Mucosa of gallbladder (tissue), 1 donor: ENCODE measurements around the gene OR56A1. TPM values are rescaled to one million over a fixed set of nuclear protein-coding genes. Genes with fewer than 3 reads are reported as not detected.
"Not testable (repeated sequence)": the region's sequence is repeated elsewhere in the genome, so short reads cannot be mapped to it uniquely, and the experiment has no call there.

Source experiments
- DNase-seq: peaks from one replicate; pipeline ENCODE4 v3.0.0-alpha.2; 2020; ENCODE audit warnings: low spot score
- total RNA-seq: library from RNA; stranded (reverse); gene quantifications from one replicate; pipeline ENCODE4 v1.2.1, GENCODE V29; 2021
- donor health status: DM: no; HTN: no; CAD: no.

The OR56A1 gene, protein sequence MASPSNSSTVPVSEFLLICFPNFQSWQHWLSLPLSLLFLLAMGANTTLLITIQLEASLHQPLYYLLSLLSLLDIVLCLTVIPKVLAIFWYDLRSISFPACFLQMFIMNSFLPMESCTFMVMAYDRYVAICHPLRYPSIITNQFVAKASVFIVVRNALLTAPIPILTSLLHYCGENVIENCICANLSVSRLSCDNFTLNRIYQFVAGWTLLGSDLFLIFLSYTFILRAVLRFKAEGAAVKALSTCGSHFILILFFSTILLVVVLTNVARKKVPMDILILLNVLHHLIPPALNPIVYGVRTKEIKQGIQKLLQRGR
- total RNA-seq, result 0.03 TPM

- no peak for DNase-seq
These were observed at the start of gene OR56A1 for GRCh38 chr11:6030708-6031405. Gene OR56A1 (minus strand): TSS chr11:6030758. CDS start chr11:6027692, 3,066 bp downstream.

DNA sequence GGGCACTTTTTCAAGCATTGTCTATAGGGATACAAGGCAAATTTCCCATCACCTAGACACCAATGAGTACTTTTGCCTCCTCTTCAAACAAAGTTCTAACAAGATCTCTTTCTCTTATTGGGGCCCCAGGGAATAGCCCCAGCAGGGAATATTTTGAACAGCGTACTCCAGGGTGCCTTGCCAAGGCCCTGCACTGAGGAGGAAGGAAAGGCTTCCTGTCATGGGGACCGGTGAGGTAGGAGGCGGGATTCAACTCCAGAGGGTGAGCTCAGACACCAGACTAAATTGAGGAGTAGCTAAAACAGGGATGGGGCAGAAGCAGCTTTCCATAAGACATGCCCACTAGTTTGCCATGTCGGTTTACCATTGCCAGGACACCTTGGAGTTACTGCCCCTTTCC, 48.9 kb upstream of the OR56A1 start:
- DNase-seq, result no peak

DNA sequence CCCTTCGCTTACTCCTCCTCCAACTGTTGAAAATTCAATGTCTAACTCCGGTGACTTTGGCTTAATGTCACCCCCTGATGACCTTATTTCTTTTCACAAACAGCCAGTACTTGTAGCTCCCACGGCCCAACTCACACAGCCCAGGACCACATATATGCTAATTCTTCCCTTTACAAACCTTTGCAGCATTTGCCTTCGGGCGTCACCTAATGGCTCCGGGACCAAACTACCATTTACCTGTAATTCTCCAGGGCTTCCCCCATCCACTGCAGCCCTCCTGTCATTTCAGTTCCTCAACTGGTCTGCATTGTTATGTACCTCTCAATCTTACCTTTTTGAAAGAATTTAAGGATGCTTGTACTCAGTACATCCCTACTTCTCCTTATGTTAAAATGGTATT, 47.2 kb upstream of the OR56A1 start:
- no peak for DNase-seq

- not testable (repeated sequence) for DNase-seq
These were observed 45.9 kb upstream of the OR56A1 start for GRCh38 chr11:6076443-6076842.

DNA sequence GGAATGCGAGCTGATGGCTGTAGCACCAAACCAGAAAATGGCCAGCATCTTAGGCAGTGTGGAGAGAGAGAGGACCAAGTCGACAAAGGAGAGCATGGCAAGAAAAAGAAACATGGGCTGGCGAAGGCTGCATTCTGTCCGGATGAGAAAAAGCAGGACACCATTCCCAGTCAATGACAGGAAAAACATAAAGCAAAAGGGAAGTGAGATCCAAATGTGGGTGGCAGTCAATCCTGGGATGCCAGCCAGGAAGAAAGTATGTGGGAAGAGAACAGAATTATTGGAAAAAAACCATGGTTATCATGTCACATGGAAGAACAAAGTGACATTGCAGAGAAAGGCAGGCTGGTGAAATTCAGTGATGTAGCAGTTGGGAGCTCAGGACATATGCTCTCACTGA, 36.9 kb upstream of the OR56A1 start:
- no peak for DNase-seq

- no peak for DNase-seq
These were observed 32.3 kb upstream of the OR56A1 start for GRCh38 chr11:6062691-6063358.

GRCh38 chr11:6061475-6061874, 30.9 kb upstream of the OR56A1 start:
- no peak for DNase-seq

- no peak for DNase-seq
These were observed 26.9 kb upstream of the OR56A1 start for GRCh38 chr11:6057452-6057851.

DNA sequence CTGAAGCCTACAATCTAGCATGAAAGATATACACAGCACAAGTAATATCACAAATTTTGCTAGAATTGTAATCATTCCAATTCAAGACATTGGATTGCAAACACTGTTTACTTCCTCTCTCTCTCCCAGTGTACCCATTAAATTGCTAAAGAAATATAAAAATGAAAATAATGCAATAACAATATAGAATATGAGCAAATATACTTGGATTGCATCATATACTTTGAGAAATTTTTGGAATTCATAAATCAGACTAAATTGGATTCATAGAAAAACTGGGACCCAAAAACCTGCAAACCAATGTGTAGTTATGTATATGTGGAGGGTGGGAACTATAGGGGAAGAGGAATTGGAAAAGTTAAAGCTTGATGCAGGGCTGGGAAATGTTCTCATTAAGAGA, 25.0 kb upstream of the OR56A1 start:
- no peak for DNase-seq

- no peak for DNase-seq
These were observed 21.8 kb upstream of the OR56A1 start for GRCh38 chr11:6052374-6052773.

DNA sequence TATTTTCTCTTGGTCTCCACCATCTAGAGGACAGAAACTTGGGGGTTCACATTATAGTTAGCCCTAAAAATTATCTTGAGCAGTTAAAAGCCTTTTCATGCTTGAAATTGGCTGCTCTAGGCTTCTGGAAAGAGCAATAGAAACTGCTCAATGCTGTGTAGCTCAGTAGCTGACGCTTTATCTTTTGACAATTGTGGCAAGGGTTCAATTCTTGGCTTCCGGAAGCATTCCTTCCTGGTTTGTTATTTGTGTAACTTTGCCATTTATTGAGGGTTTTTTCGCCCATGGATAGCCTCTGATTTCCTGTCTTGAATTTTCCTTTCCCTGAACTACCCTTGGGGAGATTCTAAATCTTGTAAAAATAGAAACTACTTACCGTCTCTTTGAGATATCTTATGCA, 10.3 kb upstream of the OR56A1 start:
- no peak for DNase-seq

DNA sequence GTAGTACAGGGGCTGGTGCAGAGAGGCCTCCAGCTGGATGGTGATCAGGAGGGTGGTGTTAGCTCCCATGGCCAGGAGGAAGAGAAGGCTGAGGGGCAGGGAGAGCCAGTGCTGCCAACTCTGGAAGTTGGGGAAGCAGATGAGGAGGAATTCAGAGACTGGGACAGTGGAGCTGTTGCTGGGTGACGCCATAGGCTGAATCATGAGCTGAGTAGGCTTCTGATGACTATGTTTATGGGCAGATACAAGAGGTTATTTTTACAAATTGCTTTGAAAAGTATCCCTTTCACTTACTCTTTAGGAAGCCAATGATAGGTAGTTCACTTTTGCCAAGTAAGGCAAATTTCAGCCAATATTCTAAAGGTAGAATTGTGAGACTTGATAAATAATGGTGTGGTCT, 3.1 kb downstream of the OR56A1 start:
- no peak for DNase-seq

DNA sequence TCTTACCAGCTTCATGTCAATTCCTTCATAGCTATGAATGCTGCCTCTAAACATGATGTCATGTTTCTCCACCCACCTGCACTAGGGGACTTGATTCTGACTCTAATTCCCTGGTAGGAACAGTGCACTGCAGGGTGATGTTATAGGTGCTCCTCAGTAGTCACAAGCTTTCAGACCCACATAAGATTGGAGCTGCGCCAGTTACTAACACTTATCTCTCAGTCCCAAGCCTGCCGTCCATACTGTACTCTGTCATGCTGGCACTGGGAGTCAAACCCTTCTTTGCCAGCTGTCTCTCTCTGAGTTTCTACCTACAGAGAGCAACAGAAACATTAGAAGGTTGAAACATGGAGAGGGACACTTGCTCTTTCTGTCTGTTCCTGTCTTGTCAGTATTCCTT, 5.5 kb downstream of the OR56A1 start:
- DNase-seq, result no peak

GRCh38 chr11:6022956-6023355, 7.6 kb downstream of the OR56A1 start:
- DNase-seq, result peak; percentile 19

GRCh38 chr11:6013042-6013441, 17.5 kb downstream of the OR56A1 start:
- DNase-seq, result no peak

DNA sequence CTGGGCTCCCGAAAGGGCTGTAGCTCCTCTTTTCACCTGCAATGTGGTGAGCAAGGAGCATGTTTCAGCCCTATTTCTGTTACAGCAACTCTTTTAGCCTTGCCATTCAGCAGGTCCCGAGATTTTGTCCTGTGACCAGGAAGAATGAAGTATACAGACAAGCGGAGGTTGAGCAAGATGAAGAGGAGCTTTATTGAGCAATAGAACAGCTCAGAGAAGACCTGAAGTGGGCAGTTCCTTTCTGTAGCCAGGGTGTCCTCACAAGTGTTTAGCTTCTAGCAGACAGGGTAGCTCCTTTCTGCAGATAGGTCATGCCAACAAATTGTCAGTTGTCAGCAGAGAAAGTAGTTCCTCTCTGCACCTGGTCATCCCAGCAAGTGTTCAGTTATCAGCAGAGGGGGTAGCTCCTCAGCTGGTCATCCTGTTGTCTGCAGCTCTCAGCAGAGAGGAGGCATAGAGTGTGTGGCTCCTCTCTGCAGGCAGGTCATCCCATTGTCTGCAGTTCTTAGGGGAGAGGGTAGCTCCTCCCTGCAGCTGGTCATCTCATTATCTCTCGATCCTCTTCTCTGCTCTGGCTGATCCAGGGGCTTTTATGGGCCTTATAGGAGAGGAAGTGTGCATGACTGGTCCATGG, 18.4 kb downstream of the OR56A1 start:
- no peak for DNase-seq

DNA sequence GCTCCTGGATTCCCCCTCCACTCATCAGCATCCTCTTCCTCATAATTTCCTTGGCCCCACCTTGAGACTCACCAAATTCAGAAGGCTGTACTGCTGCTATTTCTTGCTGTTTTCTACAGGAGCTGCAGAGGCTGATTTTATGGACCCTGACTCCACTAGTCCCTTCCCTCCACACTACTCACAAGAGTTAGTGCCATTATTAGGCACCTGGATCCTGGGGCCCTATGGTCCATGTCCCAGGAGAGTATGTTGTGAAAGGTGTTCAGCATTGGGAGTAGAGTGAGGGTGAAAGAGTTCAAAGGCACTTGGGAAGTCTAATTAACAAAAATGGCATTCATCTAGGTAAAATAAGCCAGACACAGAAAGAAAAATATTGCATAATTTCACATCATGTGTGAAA, 23.7 kb downstream of the OR56A1 start, which contains the start of gene OR56A4:
Gene OR56A4, minus strand, starts transcription at position 101 of the 400 bp plus-strand sequence. CDS start 3,954 bp downstream, outside the sequence.
- DNase-seq, result no peak

DNA sequence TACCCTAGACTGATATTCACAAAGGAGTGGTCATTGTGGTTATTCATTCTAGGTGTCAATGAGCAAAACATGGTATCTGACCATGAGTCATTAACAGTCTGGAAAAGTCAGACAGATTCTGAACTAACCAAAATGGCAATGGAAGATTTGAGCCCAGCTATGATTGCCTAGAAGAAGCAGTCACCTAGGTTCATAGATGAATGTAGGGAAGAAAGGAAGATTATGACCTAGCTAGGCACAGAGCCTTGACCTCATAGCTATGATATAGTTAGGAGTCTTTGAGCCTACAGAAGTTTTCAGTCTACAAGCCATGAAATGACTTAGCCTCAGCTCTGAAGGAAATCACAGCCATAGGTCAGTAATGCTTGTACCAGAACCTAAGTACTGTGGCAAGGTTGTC, 24.2 kb downstream of the OR56A1 start:
- DNase-seq, result no peak

GRCh38 chr11:6002202-6002699, 28.3 kb downstream of the OR56A1 start:
- no peak for DNase-seq

GRCh38 chr11:5994791-5995190, 35.8 kb downstream of the OR56A1 start:
- DNase-seq, result no peak

DNA sequence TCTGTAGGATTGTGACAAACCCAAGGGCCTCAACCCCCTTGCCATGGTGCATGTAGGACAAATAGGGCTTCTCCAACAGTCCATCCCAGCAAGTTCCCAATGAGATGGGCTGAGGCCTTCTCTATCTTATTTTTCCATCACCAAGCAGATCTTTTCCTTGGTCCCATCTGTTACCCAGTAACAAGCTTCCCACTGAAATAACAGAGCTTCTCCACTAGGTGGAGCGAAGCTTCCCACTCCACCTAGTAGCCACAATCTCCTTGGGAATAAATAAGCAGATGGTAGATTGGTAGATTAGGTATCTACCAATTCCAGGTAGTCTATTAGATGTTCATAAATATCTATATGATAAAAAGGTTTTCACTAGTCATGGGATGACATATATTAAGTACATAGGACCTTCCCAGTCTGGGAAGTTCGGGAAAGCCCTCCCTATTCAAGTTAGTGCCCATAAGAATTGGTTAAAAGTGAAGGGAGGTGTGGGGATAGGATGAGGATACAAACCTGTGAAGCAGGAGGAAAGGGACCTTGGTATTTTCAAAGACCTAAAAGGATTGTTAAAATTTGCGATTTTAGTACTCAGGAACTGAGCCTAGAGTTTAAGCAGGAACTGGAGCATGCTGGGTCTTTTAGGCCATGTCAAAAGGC, 37.8 kb downstream of the OR56A1 start:
- DNase-seq, result no peak

GRCh38 chr11:5992150-5992549, 38.4 kb downstream of the OR56A1 start:
- no peak for DNase-seq
